Measurements from ENCODE around the gene SOSTDC1. TPM values are rescaled to one million over a fixed set of nuclear protein-coding genes. Genes with fewer than 3 reads are reported as not detected.

SOSTDC1 gene
- polyA plus RNA-seq, 1 of the 3 experiments (the other 2 are of a cell fraction): 0.13 TPM

DNA sequence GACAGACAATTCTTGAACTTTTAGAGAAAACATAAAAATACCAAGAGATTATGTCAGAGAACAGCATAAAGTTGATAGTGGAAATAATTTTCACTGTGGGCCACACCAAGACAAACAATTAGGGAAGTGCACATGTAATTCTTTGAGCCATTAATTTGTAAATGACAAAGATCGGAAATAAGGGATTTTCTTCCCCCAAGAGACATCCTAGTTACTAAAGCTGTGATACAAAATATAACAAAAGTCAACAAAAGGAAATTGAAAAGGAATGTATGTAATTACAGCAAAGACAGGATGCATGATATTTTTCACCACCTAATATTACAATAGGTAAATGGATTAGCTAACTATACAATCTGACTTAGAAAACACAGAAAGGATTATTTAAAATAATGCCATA, 48.7 kb upstream of the SOSTDC1 start:
- H3K4me3 ChIP-seq (ENCODE audit: low read depth in 2 of 2, low read length in 1 of 2): no peak overlapping the region
- no peak overlapping the region for H2AFZ ChIP-seq (ENCODE audit: low read depth)
- no peaks in the 10 kb centered on the region; the same call in 1 of the 2 replicates for H3K27me3 ChIP-seq (ENCODE audit: insufficient read depth)
- no peak overlapping the region for H3K4me2 ChIP-seq
- no peaks in the 10 kb centered on the region for H3F3A ChIP-seq (replicated peaks; ENCODE audit: insufficient read depth)
- CTCF ChIA-PET: interaction anchor here (0.6 to 1.2 kb wide), 3 partner anchors 10 to 741 kb away, joined by 3 read pairs; no protein-coding TSS in a partner anchor
- H4K20me1 ChIP-seq (ENCODE audit: insufficient read depth): no peaks in the 10 kb centered on the region
- POLR2A ChIA-PET: no interaction called here
- WGBS (ENCODE audit: low lambda C conversion rate): 22% methylated on average over 1 of the region's 1 CpG
- no peak for DNase-seq
- H3K4me1 ChIP-seq (ENCODE audit: control insufficient read depth in 1 of 2, insufficient read depth in 2 of 2, low read depth in 1 of 2, low read length in 1 of 2): peaks cover 0 to 3% of the 10 kb centered on the region in 2 experiments; a peak in 2 of 4 replicates
- no peak overlapping the region for H3K9ac ChIP-seq
- no peaks in the 10 kb centered on the region for H3K9me3 ChIP-seq
- TF ChIP-seq, protein P1, sequence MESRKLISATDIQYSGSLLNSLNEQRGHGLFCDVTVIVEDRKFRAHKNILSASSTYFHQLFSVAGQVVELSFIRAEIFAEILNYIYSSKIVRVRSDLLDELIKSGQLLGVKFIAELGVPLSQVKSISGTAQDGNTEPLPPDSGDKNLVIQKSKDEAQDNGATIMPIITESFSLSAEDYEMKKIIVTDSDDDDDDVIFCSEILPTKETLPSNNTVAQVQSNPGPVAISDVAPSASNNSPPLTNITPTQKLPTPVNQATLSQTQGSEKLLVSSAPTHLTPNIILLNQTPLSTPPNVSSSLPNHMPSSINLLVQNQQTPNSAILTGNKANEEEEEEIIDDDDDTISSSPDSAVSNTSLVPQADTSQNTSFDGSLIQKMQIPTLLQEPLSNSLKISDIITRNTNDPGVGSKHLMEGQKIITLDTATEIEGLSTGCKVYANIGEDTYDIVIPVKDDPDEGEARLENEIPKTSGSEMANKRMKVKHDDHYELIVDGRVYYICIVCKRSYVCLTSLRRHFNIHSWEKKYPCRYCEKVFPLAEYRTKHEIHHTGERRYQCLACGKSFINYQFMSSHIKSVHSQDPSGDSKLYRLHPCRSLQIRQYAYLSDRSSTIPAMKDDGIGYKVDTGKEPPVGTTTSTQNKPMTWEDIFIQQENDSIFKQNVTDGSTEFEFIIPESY (IDR thresholded peaks at IDR 0.05; ENCODE audit: borderline replicate concordance, low read depth): no peak
- TF ChIP-seq NFIC (IDR thresholded peaks at IDR 0.05; ENCODE audit: borderline replicate concordance) (no peak), POLR2AphosphoS5 (IDR thresholded peaks at IDR 0.05; ENCODE audit: low read depth, low read length) (no peak), FOXJ3 (CRISPR knock-in tag; IDR thresholded peaks at IDR 0.05) (no peak)
- no peaks in the 10 kb centered on the region for H3K9me2 ChIP-seq
- H3K27ac ChIP-seq (ENCODE audit: low read depth in 2 of 2, low read length in 1 of 2): no peak overlapping the region
- no peaks in the 10 kb centered on the region for H3K36me3 ChIP-seq (replicated peaks in 1 of 2; ENCODE audit: control insufficient read depth in 1 of 2, insufficient read depth in 2 of 2, low read length in 1 of 2)
- H3K79me2 ChIP-seq (ENCODE audit: insufficient read depth): no peaks in the 10 kb centered on the region

DNA sequence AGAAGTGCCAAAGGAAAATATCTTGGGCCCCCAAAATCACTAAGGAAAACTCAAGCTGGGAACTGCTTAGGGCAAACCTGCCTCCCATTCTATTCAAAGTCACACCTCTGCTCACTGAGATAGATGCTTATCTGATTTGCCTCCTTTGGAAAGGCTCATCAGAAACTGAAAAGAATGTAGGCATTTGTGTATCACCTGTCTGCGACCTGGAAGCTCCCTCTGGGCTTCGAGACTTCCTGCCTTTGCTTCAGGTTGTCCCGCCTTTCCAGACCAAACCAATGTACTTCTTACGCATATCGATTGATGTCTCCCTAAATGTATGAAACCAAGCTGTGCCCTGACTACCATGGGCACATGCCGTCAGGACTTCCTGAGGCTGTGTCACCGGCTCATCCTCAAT, 46.6 kb upstream of the SOSTDC1 start:
- ChIA-PET POLR2A (no interaction called here), CTCF (interaction anchor here (1.8 kb wide), 1 partner anchor 16 kb away, joined by 4 read pairs; no protein-coding TSS in a partner anchor)

More for the DNA sequence above, 46.6 kb upstream of the SOSTDC1 start:
- Histone ChIP-seq H4K20me1 (ENCODE audit: insufficient read depth) (no peaks in the 10 kb centered on the region), H3F3A (replicated peaks; ENCODE audit: insufficient read depth) (no peaks in the 10 kb centered on the region), H3K9me3 (no peaks in the 10 kb centered on the region), H3K79me2 (ENCODE audit: insufficient read depth) (no peaks in the 10 kb centered on the region), H3K27ac (ENCODE audit: low read depth in 2 of 2, low read length in 1 of 2) (no peak overlapping the region), H2AFZ (ENCODE audit: low read depth) (no peak overlapping the region), H3K4me1 (ENCODE audit: control insufficient read depth in 1 of 2, insufficient read depth in 2 of 2, low read depth in 1 of 2, low read length in 1 of 2) (no peaks in the 10 kb centered on the region; a peak in 1 of 4 replicates), H3K4me3 (ENCODE audit: low read depth in 2 of 2, low read length in 1 of 2) (no peak overlapping the region), H3K36me3 (replicated peaks in 1 of 2; ENCODE audit: control insufficient read depth in 1 of 2, insufficient read depth in 2 of 2, low read length in 1 of 2) (no peaks in the 10 kb centered on the region), H3K9me2 (no peaks in the 10 kb centered on the region), H3K9ac (no peak overlapping the region), H3K4me2 (no peak overlapping the region), H3K27me3 (ENCODE audit: insufficient read depth) (no peaks in the 10 kb centered on the region; the same call in 1 of the 2 replicates)
- DNase-seq: no peak
- TF ChIP-seq RXRA (IDR thresholded peaks at IDR 0.05; ENCODE audit: borderline replicate concordance, low read depth) (no peak), ELF1 (IDR thresholded peaks at IDR 0.05) (no peak), FOXM1 (IDR thresholded peaks at IDR 0.05; ENCODE audit: low read depth) (no peak), MXI1 (IDR thresholded peaks at IDR 0.05; ENCODE audit: low read depth, low read length) (no peak), NRF1 (IDR thresholded peaks at IDR 0.05; ENCODE audit: low read depth, low read length) (no peak), EP300 (IDR thresholded peaks at IDR 0.05; ENCODE audit: borderline replicate concordance in 1 of 2, low read depth in 1 of 2, low read length in 1 of 2) (no peak), POLR2AphosphoS5 (IDR thresholded peaks at IDR 0.05; ENCODE audit: low read depth, low read length) (no peak), TEAD4 (IDR thresholded peaks at IDR 0.05; ENCODE audit: borderline replicate concordance, insufficient read depth) (no peak), FOXJ3 (CRISPR knock-in tag; IDR thresholded peaks at IDR 0.05) (no peak), GATA2 (CRISPR knock-in tag; IDR thresholded peaks at IDR 0.05) (no peak), YY1 (IDR thresholded peaks at IDR 0.05; ENCODE audit: low read depth) (no peak), RAD21 (IDR thresholded peaks at IDR 0.05; ENCODE audit: low read length) (no peak), SIN3A (IDR thresholded peaks at IDR 0.05; ENCODE audit: borderline replicate concordance, low read depth, low read length) (no peak)
- TF ChIP-seq, protein P2, sequence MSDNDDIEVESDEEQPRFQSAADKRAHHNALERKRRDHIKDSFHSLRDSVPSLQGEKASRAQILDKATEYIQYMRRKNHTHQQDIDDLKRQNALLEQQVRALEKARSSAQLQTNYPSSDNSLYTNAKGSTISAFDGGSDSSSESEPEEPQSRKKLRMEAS (IDR thresholded peaks at IDR 0.05; ENCODE audit: low read depth): no peak
- TF ChIP-seq, protein P3, sequence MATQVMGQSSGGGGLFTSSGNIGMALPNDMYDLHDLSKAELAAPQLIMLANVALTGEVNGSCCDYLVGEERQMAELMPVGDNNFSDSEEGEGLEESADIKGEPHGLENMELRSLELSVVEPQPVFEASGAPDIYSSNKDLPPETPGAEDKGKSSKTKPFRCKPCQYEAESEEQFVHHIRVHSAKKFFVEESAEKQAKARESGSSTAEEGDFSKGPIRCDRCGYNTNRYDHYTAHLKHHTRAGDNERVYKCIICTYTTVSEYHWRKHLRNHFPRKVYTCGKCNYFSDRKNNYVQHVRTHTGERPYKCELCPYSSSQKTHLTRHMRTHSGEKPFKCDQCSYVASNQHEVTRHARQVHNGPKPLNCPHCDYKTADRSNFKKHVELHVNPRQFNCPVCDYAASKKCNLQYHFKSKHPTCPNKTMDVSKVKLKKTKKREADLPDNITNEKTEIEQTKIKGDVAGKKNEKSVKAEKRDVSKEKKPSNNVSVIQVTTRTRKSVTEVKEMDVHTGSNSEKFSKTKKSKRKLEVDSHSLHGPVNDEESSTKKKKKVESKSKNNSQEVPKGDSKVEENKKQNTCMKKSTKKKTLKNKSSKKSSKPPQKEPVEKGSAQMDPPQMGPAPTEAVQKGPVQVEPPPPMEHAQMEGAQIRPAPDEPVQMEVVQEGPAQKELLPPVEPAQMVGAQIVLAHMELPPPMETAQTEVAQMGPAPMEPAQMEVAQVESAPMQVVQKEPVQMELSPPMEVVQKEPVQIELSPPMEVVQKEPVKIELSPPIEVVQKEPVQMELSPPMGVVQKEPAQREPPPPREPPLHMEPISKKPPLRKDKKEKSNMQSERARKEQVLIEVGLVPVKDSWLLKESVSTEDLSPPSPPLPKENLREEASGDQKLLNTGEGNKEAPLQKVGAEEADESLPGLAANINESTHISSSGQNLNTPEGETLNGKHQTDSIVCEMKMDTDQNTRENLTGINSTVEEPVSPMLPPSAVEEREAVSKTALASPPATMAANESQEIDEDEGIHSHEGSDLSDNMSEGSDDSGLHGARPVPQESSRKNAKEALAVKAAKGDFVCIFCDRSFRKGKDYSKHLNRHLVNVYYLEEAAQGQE (IDR thresholded peaks at IDR 0.05; ENCODE audit: low read depth, low read length): no peak
- TF ChIP-seq, protein P1 (IDR thresholded peaks at IDR 0.05; ENCODE audit: borderline replicate concordance, low read depth): no peak
- TF ChIP-seq, protein P4, sequence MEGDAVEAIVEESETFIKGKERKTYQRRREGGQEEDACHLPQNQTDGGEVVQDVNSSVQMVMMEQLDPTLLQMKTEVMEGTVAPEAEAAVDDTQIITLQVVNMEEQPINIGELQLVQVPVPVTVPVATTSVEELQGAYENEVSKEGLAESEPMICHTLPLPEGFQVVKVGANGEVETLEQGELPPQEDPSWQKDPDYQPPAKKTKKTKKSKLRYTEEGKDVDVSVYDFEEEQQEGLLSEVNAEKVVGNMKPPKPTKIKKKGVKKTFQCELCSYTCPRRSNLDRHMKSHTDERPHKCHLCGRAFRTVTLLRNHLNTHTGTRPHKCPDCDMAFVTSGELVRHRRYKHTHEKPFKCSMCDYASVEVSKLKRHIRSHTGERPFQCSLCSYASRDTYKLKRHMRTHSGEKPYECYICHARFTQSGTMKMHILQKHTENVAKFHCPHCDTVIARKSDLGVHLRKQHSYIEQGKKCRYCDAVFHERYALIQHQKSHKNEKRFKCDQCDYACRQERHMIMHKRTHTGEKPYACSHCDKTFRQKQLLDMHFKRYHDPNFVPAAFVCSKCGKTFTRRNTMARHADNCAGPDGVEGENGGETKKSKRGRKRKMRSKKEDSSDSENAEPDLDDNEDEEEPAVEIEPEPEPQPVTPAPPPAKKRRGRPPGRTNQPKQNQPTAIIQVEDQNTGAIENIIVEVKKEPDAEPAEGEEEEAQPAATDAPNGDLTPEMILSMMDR (IDR thresholded peaks at IDR 0.05): no peak
- WGBS (ENCODE audit: low lambda C conversion rate): 33% methylated on average over 7 of the region's 7 CpGs

All from SK-N-SH (cell line).